GM15510 (cell line): ENCODE data around the gene ANKLE1.

Experiments
- POLR2A ChIP-seq: IDR thresholded peaks from 3 replicates; pipeline ENCODE4 v1.6.1; 2011; ENCODE audit warnings: borderline replicate concordance; ENCODE audit not compliant: insufficient read length; ENCODE audit errors: extremely low read depth

The ANKLE1 gene

DNA sequence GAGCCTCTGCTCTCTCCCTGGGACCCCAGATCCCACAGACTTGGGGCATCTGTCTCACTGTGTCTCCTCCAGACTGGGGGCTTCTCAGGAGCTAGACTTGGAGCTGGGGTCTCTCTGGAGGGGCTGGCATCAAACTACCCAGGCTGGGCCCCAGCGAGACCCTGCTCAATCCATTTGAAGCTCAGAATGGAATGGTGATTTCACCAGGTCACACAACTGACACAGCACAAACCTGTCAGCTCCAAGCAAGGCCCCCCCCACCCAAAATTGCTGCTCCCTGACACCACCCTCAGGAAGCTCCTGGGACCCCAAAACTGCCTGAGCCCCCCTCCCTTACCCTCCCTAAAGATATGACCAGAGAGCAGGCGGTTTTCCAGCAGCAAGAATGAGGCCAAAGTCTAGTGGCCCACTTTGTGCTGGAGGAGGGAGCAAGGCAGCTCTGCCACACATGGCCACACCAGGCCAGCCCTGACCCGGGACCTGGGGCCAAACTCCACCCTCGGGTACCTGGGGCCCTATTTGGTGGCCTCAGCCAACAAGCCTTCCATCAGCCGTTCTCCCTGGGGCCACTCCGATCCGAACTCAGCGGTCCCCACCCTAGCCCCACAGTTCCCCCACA lies 38.4 kb upstream of the ANKLE1 start:
- no peak for TF ChIP-seq POLR2A

DNA sequence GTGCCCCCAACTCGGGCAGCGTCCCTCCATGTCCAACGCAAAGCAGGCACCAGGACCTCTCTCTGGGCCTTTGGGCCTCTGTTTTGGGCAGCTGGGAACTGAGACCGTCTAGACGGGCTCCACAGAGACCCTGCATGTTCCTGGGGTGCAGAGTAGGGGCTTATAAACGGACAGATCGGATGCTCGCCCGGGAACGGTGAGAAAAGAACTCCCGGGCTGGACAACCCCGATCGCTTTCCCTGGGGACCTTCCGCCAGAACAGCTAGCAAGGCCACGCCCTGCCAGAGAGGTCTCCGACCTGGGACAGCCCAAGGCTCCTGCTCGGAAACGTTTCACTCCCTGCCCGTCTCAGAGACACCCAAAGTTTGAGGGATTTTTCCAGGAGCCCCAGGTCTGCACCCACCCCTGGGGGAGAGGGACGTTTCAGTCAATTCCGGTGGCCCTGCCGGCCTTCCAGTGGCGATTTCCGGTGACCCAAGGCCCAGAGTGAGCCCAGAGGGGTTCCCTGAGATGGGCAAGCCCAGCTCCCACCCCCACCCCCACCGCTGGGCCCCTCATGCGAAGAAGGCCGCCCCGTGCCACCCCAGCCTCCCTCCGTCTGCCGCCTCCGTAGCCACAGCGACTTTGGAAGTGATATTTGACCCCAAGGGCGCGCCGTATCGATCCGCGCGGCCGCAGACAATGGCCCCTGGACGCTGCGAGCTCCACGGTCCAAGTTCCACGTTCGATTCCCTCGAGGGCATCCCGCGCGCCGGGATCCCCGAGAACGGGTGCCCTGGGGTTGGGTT lies 37.7 kb upstream of the ANKLE1 start:
- TF ChIP-seq POLR2A = no peak

DNA sequence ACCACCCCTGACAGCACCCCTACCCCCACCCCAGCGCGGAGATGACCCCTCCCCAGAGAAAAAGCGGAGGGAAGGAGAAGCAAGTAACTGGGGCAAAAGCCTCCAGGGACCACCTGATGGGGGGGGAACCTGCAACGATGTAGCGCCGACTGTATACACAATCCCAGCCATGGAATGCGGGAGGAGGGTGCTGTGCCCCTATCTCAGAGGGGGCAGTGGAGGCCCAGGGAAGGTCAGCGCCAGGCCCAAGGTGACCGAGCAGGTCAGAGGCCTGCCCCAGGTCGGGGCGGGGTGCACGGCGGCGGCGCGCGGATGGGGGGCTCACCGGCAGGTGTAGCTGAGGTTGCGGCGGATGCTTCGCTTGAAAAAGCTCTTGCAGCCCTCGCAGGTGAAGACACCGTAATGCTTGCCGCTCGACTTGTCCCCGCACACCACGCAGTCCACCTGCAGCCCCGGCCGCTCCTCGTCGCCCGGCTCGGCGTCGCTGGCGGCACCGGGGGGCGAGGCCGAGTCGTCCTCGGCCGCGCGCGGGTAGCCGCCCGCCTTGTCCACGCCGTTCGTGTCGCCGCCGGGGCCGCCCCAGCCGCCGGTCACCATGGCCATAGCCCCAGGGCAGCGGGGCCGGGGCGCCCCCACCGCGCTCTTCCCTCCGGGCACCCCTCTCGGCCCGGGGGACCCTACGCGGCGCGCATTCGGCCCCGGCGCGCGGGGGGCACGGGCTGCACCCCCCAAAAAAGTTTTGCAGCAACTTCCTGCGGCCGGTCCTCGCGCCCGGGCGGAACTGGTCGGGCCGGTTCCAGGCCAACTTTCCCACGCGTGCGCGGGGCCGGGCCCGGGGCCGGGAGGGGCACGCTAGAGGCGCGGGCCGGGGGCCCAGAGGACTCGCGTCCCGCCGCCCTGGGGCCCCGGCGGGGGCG lies 36.8 kb upstream of the ANKLE1 start:
- TF ChIP-seq POLR2A = no peak

DNA sequence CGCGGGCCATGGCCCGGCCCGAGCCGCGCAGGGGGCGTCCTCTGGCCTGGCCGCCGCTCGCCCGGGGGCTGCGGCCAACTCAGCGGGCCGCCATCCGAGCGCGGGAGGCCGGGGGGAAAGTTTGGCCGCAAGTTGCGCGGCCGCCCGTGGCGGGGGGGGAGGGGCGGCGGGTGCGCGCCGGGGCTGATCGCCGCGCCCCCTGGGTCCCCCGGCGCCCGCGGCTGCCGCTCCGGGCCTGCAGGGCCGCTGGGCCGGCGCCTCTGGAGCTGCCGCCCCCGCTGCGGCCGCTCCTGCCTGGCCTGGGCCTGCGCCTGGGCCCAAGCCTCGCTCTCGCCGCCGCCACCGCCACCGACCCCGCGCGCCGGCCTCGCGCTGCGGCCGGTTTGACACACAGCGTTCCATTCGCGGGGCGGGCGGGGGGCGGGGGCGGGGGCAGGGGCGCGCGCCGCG lies 36.1 kb upstream of the ANKLE1 start, which contains the start of gene NR2F6:
Gene NR2F6, minus strand, starts transcription at position 385 of the 450 bp plus-strand sequence. CDS start 699 bp downstream, outside the sequence.
- no peak for TF ChIP-seq POLR2A

DNA sequence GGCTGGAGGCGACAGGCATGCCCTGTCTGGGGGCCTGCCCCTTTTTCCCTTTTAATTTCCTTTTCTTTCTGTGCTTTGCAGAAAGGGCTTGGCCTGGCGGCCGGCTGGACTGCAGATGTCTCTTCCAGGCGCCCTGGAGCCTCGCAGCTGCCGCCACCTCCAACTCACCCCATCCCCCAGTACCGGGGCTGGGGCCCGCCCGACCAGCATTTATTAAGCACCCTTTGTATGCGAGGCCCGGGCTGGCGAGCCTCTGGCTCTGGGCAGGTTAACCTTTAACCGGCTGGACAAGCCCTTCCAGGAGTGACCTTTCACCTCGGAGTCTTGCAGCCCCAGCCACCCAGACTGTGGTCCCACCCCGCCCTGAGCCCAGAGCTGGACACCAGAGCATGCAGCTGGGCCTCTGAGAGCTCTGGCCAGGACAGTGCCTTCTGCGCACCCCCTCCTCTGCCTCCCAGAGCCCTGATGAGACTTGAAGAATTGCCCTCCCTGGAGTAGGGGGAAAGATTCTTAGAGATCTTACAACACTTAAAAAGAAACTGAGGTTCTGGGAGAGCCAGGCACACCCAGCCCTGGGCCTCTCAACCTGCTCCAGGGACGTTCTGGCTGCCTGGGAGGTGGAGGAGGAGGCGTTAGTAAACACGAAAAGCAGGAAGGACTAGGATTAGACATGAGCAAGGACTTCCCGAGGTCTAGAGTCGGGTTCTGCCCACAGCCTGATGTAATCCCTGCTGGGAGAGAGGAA lies 34.8 kb upstream of the ANKLE1 start:
- TF ChIP-seq POLR2A = no peak

DNA sequence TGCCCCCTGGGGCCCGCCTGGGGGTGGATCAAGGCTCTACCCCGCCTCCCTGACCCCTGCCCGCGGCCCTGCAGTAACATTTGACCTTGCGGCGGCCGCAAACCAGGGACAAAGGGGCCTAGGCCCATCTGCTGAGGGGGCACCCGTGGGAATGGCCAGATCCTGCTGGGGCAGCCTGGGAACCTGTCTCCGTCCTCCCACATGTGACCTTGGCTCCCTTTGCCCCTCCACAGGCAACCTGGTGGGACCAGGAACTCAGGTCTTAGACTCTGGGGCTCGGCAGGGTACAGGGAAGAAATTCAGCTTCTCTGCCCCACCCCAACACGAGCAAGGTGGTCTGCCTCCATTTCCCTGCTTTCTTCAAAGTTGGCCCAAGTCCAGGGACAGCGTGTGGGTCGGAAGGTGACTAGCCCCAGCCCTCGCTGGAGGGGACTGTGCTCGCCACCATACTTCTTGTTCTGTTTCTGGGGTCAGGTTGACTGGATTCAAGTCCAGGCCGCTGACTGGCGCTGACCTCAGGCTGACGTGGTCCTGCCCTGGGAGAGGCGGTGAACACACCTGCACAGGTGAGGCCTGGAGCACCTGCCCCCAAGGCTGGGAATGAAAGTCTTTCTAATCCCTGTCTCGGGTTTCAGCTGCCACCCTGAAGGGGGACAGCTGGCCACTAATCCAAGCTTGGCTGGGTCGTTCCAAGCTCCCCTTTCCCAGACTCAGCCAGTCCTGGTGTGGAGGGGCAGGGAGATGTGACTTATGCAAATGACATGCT lies 33.5 kb upstream of the ANKLE1 start:
- no peak for TF ChIP-seq POLR2A

DNA sequence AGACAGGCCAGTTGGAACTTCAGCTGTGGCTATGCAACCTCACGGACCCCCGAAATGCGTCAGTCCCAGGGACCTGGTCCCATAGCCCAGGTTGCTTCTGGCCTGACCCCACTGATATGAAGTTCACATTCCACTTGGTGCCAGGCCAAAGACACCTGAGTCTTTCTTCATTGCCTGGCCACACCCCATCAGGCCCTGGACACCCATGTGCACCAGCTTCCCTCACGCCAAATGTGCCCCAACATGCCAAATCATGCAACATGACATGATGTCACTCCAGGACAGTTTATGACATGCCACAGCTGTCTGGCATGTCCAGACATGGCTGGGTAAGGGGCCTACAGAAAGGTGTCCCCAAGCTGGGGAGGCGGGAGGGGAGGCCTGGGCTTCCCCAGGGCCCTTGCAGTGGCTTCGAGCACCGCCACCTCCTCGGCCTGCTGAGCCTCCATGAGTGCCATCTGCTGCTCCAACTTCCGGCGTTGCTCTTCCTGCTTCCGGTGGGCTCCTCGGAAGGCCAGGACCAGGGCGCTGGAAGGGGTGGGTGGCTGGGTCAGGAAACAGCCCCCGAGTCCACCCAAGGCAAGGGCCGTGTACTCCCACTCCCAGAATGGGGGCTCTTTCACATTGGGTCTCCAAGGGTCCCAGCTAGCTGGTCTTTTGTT lies 31.7 kb upstream of the ANKLE1 start:
- no peak for TF ChIP-seq POLR2A

DNA sequence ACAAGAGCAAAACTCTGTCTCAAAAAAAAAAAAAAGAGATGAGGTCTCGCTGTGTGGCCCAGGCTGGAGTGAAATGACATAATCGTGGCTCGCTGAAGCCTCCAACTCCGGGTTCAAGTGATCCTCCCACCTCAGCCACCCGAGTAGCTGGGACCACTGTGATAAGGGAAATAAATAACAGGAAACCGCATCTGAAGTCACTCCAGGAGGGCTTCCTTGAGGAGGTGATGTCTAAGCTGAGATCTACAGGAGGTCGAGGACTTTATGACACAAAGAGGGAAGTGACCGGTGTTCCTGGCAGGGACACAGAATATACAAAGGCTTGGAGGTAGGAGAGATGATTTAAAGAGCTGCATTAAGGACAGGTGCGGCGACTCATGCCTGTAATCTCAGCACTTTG lies 27.1 kb upstream of the ANKLE1 start:
- TF ChIP-seq POLR2A = no peak

DNA sequence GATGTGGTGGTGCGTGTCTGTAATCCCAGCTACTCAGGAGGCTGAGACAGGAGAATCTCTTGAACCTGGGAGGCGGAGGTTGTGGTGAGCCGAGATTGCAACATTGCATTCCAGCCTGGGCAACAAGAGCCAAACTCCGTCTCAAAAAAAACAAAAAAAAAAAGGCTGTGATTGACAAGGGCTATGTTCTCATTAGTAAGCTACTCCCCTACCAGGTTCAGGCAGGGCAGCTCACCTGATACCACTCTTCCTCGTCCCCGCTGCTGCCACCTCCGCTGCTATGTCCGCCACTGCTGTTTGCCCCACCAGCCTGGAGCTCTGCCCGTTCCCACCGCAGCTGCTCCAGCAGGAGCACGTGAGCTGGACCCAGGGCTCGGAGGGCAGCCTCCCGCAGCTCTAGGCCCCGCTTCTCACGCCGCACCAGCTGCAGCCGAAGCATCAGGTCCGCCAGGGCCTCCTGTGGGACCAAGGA lies 26.5 kb upstream of the ANKLE1 start:
- TF ChIP-seq POLR2A = no peak

DNA sequence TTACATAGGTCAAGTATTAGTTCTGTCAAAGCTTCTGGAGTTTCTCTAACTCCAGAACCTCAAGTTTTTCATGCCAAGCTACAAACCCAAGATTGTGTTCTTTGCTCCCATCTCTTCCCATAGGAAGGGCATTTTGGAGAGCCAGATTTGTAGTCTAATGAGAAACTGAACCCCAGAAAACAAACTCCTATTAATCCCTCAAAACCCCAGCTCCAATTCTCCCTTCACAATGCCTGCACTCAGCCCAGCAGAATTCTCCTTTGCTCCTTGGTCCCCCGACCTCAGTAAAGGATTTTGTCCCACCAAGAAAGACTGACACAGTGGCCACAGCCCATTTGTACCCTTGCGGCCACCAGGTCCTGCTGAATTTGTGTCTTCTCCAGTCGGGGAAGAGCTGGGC lies 25.6 kb upstream of the ANKLE1 start:
- no peak for TF ChIP-seq POLR2A

DNA sequence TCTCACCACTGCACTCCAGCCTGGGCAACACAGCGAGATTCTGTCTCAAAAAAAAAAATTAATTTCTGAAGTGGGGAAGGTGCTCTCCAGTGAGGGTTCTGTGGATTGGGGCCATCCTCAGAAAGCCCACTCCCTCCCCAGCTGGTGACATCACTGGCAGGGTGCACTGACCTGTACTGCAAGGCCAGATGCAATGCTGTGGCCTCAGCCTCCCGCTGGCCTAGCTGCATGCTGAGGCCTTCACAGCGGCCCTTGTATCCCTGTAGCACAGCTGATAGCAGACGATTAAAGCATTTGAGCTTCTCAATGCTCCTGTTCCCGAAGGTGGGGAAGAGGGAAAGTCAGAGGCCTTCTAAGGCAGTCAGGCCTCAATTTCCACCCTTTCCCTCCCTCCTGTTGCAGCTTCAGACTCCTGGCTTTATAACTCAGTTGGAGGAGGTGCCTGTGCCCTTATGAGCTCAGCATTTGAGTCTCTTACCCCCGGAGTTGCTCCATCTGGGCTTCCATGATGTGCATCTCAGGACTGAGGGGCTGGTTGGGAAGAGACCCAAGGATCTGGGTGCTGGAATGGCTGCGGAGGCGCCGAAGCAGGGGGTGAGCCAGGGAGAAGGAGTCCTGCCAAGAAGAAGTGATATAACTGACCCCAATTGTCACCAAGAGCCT lies 22.5 kb upstream of the ANKLE1 start:
- no peak for TF ChIP-seq POLR2A

DNA sequence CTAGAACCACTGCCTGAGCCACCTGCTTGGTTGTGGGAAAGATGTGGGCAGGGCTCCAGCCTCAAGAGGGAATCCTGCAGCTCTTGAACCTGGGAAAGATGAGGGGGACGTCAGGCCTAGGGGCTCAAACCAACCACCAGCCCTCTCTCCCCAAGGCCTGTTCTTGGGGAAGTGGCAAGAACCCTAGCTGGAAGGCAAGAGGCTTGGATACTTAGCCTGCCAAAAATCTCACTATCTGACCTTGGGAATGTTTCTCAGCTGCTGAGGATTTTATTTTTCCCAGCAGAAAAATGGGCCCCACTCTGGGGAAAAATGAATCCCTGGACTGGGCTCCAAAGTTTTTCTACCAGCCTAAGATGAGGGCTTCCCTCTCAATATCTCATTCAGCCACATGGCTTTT lies 21.8 kb upstream of the ANKLE1 start:
- TF ChIP-seq POLR2A = no peak
